Spleen (tissue), 11 donors: ENCODE results near the gene RIMBP2. TPM values are rescaled to one million over a fixed set of nuclear protein-coding genes. Genes with fewer than 3 reads are reported as not detected.

Experiments used
- DNase-seq: peaks from one replicate; pipeline ENCODE4 v3.0.0-alpha.2; 2020
- H3K27ac ChIP-seq, 8 donors: fragments of 200-600 bp; sonication (generic) in 7 of 8; 1 replicate in 4 of 8; 2 replicates in 4 of 8; pipeline versions ENCODE4 v1.5.0 to v1.8.0; 2016 to 2021; ENCODE audit warnings: inconsistent platforms in 4 of 8, mild to moderate bottlenecking in 4 of 8, moderate library complexity in 1 of 8
- H3K27me3 ChIP-seq, 7 donors: fragments of 200-600 bp; sonication (generic) in 6 of 7; replicated peaks in 1 of 7; 1 replicate in 4 of 7; 2 replicates in 3 of 7; pipeline versions ENCODE4 v1.5.0 to v1.8.0; 2016 to 2021; ENCODE audit warnings: inconsistent platforms in 3 of 7, mild to moderate bottlenecking in 1 of 7
- H3K36me3 ChIP-seq, 6 donors: fragments of 200-600 bp; sonication (generic) in 5 of 6; 1 replicate in 4 of 6; 2 replicates in 2 of 6; pipeline versions ENCODE4 v1.5.0 to v1.8.0; 2016 to 2021; ENCODE audit warnings: inconsistent platforms in 2 of 6
- H3K4me1 ChIP-seq, 6 donors: fragments of 200-600 bp; sonication (generic) in 5 of 6; 1 replicate in 3 of 6; 2 replicates in 3 of 6; pipeline versions ENCODE4 v1.5.0 to v1.8.0; 2016 to 2021; ENCODE audit warnings: inconsistent platforms in 3 of 6
- H3K4me3 ChIP-seq, 8 donors: fragments of 200-600 bp; sonication (generic) in 7 of 8; 1 replicate in 4 of 8; 2 replicates in 4 of 8; pipeline versions ENCODE4 v1.5.0 to v1.8.0; 2016 to 2021; ENCODE audit warnings: inconsistent platforms in 4 of 8, mild to moderate bottlenecking in 4 of 8, moderate library complexity in 2 of 8
- H3K9me3 ChIP-seq, 8 donors: fragments of 200-600 bp; sonication (generic) in 7 of 8; 1 replicate in 4 of 8; 2 replicates in 4 of 8; pipeline versions ENCODE4 v1.5.0 to v1.8.0; 2016 to 2021; ENCODE audit warnings: inconsistent platforms in 4 of 8
- CTCF ChIP-seq, 11 experiments: fragments of 200-600 bp in 7 of 11; fragments of 450-650 bp in 4 of 11; sonication (generic) in 4 of 11; IDR thresholded peaks in 8 of 11; conservative IDR thresholded peaks in 3 of 11; 1 replicate in 7 of 11; 2 replicates in 4 of 11; pipeline versions ENCODE4 v1.4.0 to v1.8.0; 2016 to 2021; ENCODE audit warnings: antibody characterized with exemption in 11 of 11, inconsistent platforms in 4 of 11, mild to moderate bottlenecking in 1 of 11
- POLR2A ChIP-seq, 3 donors: fragments of 450-650 bp; IDR thresholded peaks; one replicate each; pipeline ENCODE4 v1.5.1; 2017; ENCODE audit warnings: antibody characterized with exemption in 3 of 3, mild to moderate bottlenecking in 1 of 3
- POLR2AphosphoS5 ChIP-seq, 3 donors: sonication (generic); formaldehyde crosslinking; IDR thresholded peaks; one replicate each; pipeline ENCODE4 v1.5.1; 2017; ENCODE audit warnings: antibody characterized with exemption in 3 of 3
- WGBS, 5 donors: extraction: QIAGEN DNeasy Blood & Tissue Kit in 3 of 5; methylation state at CpG; one replicate each; pipeline versions ENCODE4 v1.1.5 to v1.1.7; 2013 to 2018; 5-methylcytosine and 5-hydroxymethylcytosine counted together
- intact Hi-C: fragments of 100-400 bp; cut with DNase I; formaldehyde crosslinking; loops from one replicate; pipeline ENCODE4 v1.15.0; 2023; ENCODE audit warnings: low total_unique reads
- polyA plus RNA-seq, 3 donors: library from polyadenylated mRNA; stranded (reverse); fragments of 200-250 nt; gene quantifications; one replicate each; pipeline ENCODE4 v1.2.1, GENCODE V29; 2013
- total RNA-seq, 7 donors: library from RNA; depleted of rRNA in 3 of 7; stranded (reverse); fragments of >200 nt in 3 of 7; fragmentation: NEBNext Ultra II Directional in 4 of 7; extraction: Animal tissue kit (Norgen Biotek cat#: 25700) in 4 of 7; gene quantifications; one replicate each; pipeline versions ENCODE4 v1.1.0 to v1.2.1, GENCODE V29; 2016 to 2021
- donor health status: healthy with polysubstance abuse.
- donor health status: DM: no; HTN: no; CAD: no; lungs with moderate emphysema.
- donor health status: DM: no; HTN: no; CAD: no.
- donor health status: Bipolar disorder and iron deficiency.
- donor health status: healthy.
- donor health status: DM: no; HTN: no; CAD: no.
- donor health status: DM: yes; HTN: yes; CAD: no.

RIMBP2 gene
- total and polyA plus RNA-seq, 10 donors: 0.05 to 5.2 (median 0.95) TPM

- Histone ChIP-seq H3K4me3 (no peak overlapping the region), H3K27ac (no peak overlapping the region), H3K36me3 (no peaks in the 10 kb centered on the region), H3K9me3 (peaks cover 0 to 6% (median 0%) of the 10 kb centered on the region in 8 donors), H3K4me1 (no peaks in the 10 kb centered on the region), H3K27me3 (peaks cover 0 to 4% (median 0%) of the 10 kb centered on the region in 7 donors)
- no peak for DNase-seq
- intact Hi-C loops: no loop called here
- TF ChIP-seq POLR2A (IDR thresholded peaks at IDR 0.05): no peak
- TF ChIP-seq CTCF (IDR thresholded peaks at IDR 0.05 in 8 of 11, conservative IDR thresholded peaks at IDR 0.05 in 3 of 11): no peak
- TF ChIP-seq POLR2AphosphoS5 (IDR thresholded peaks at IDR 0.05): no peak
- WGBS, 5 donors: 72 to 89% (median 78%) methylated on average over 16 to 28 of the region's 28 CpGs
Observed at GRCh38 chr12:130460611-130461446, 255.3 kb downstream of the RIMBP2 start.

GRCh38 chr12:130459916-130460315 lies 256.2 kb downstream of the RIMBP2 start:
- intact Hi-C loops: no loop called here
- Histone ChIP-seq H3K4me1 (no peaks in the 10 kb centered on the region), H3K27ac (no peak overlapping the region), H3K9me3 (no peaks in the 10 kb centered on the region), H3K4me3 (no peak overlapping the region), H3K27me3 (peaks cover 0 to 4% (median 0%) of the 10 kb centered on the region in 7 donors), H3K36me3 (no peaks in the 10 kb centered on the region)
- no peak for DNase-seq
- TF ChIP-seq POLR2AphosphoS5 (IDR thresholded peaks at IDR 0.05) (no peak), POLR2A (IDR thresholded peaks at IDR 0.05) (no peak), CTCF (IDR thresholded peaks at IDR 0.05 in 8 of 11, conservative IDR thresholded peaks at IDR 0.05 in 3 of 11) (no peak)
- 68 to 85% (median 73%) methylated on average over 11 of the region's 11 CpGs for WGBS, 5 donors

- H3K27me3 ChIP-seq: peaks cover 0 to 4% (median 0%) of the 10 kb centered on the region in 7 donors
- DNase-seq: no peak
- no peak for TF ChIP-seq POLR2A (IDR thresholded peaks at IDR 0.05)
- no peak for TF ChIP-seq POLR2AphosphoS5 (IDR thresholded peaks at IDR 0.05)
- no peak for TF ChIP-seq CTCF (IDR thresholded peaks at IDR 0.05 in 8 of 11, conservative IDR thresholded peaks at IDR 0.05 in 3 of 11)
- WGBS, 5 donors: 78 to 84% (median 82%) methylated on average over 5 to 12 of the region's 12 CpGs
- no peaks in the 10 kb centered on the region for H3K36me3 ChIP-seq
- H3K9me3 ChIP-seq: no peaks in the 10 kb centered on the region
- H3K27ac ChIP-seq: no peak overlapping the region
- intact Hi-C loops: no loop called here
- H3K4me1 ChIP-seq: no peaks in the 10 kb centered on the region
- no peak overlapping the region for H3K4me3 ChIP-seq
Observed at GRCh38 chr12:130458341-130458740, 257.8 kb downstream of the RIMBP2 start.

GRCh38 chr12:130457215-130457614 lies 258.9 kb downstream of the RIMBP2 start:
- Histone ChIP-seq H3K27me3 (peaks cover 0 to 4% (median 0%) of the 10 kb centered on the region in 7 donors), H3K9me3 (no peaks in the 10 kb centered on the region), H3K4me3 (no peak overlapping the region), H3K4me1 (no peaks in the 10 kb centered on the region), H3K27ac (no peak overlapping the region), H3K36me3 (no peaks in the 10 kb centered on the region)
- no peak for DNase-seq
- no peak for TF ChIP-seq POLR2AphosphoS5 (IDR thresholded peaks at IDR 0.05)
- TF ChIP-seq CTCF (IDR thresholded peaks at IDR 0.05 in 8 of 11, conservative IDR thresholded peaks at IDR 0.05 in 3 of 11): no peak
- WGBS, 5 donors: 73 to 83% (median 79%) methylated on average over 1 to 9 of the region's 9 CpGs
- intact Hi-C loops: no loop called here
